Omental fat pad (tissue), 4 donors: ENCODE data around the gene OR10H5. TPM values are rescaled to one million over a fixed set of nuclear protein-coding genes. Genes with fewer than 3 reads are reported as not detected.
A peak's percentile ranks its signal among the peaks of the same experiment; 100 is the strongest.

ENCODE experiments used
- ATAC-seq: fragments of 150-250 bp; one replicate; pipeline ENCODE4 v1.9.1; 2016; ENCODE audit warnings: mild to moderate bottlenecking, moderate library complexity; ENCODE audit not compliant: low FRiP score
- DNase-seq: peaks from one replicate; pipeline ENCODE4 v3.0.0-alpha.2; 2019; ENCODE audit warnings: low spot score
- CTCF ChIP-seq, 3 donors: fragments of 450-650 bp; IDR thresholded peaks; one replicate each; pipeline ENCODE4 v1.5.1; 2016 to 2017; ENCODE audit warnings: antibody characterized with exemption in 3 of 3, mild to moderate bottlenecking in 3 of 3, moderate library complexity in 2 of 3
- total RNA-seq, 4 donors: library from RNA; depleted of rRNA; stranded (reverse); fragments of >200 nt; gene quantifications; one replicate each; pipeline ENCODE4 v1.1.0, GENCODE V29; 2016

The OR10H5 gene
- total RNA-seq, 4 donors from 2014 or later, result not detected

GRCh38 chr19:15775249-15775648 lies 12.2 kb upstream of the OR10H5 start:
- ATAC-seq (no peak), DNase-seq (no peak)
- TF ChIP-seq CTCF (IDR thresholded peaks at IDR 0.05), result no peak

- ATAC-seq (no peak), DNase-seq (no peak)
- no peak for TF ChIP-seq CTCF (IDR thresholded peaks at IDR 0.05)
Observed at GRCh38 chr19:15776264-15776663, 11.2 kb upstream of the OR10H5 start.

- ATAC-seq, result no peak
- no peak for TF ChIP-seq CTCF (IDR thresholded peaks at IDR 0.05)
- no peak for DNase-seq
Observed at GRCh38 chr19:15776991-15777970, 10.2 kb upstream of the OR10H5 start.

- no peak for DNase-seq
- TF ChIP-seq CTCF (IDR thresholded peaks at IDR 0.05), result no peak
- ATAC-seq, result peak; percentile 75
Observed at GRCh38 chr19:15779756-15780476, 7.5 kb upstream of the OR10H5 start.

GRCh38 chr19:15780610-15781418 lies 6.6 kb upstream of the OR10H5 start:
- TF ChIP-seq CTCF (IDR thresholded peaks at IDR 0.05), result no peak
- no peak for DNase-seq
- no peak for ATAC-seq

- no peak for ATAC-seq
- no peak for TF ChIP-seq CTCF (IDR thresholded peaks at IDR 0.05)
- DNase-seq, result no peak
Observed at GRCh38 chr19:15781661-15782060, 5.8 kb upstream of the OR10H5 start.
